Smooth muscle cell of the umbilical artery (primary cell): ENCODE measurements around the gene PRR35. TPM values are rescaled to one million over a fixed set of nuclear protein-coding genes. Genes with fewer than 3 reads are reported as not detected.

Experiments used
- total RNA-seq: library from RNA; depleted of rRNA; stranded (reverse); fragments of >200 nt; gene quantifications from 2 replicates; pipeline ENCODE4 v1.2.3, GENCODE V29; 2014

PRR35 gene
- total RNA-seq = not detected in 2 replicates

GRCh38 chr16:560204-560700 lies at the start of gene PRR35:
PRR35 (plus strand) TSS chr16:560394; CDS start chr16:563295, 2,901 bp downstream.

GRCh38 chr16:527015-527903 lies 32.9 kb upstream of the PRR35 start, which contains the start of gene CAPN15:
CAPN15 (plus strand) TSS chr16:527712; CDS start chr16:546839, 19,127 bp downstream.

GRCh38 chr16:566475-567372 lies 6.5 kb downstream of the PRR35 start, which contains the start of gene NHLRC4:
NHLRC4 (plus strand) TSS chr16:567005; CDS start chr16:568048, 1,043 bp downstream.

GRCh38 chr16:569445-570254 lies 9.5 kb downstream of the PRR35 start, which contains the start of gene PIGQ:
PIGQ (plus strand) TSS chr16:569968; CDS start chr16:574075, 4,107 bp downstream.

GRCh38 chr16:589658-590187 lies 29.5 kb downstream of the PRR35 start, which contains the start of gene RAB40C:
RAB40C (plus strand) TSS chr16:590066; CDS start chr16:590292, 226 bp downstream.

Other genes with a start within 250 kb of the PRR35 start
- 16.6 and 30.8 TPM in 2 replicates for gene AXIN1, start 207.7 kb upstream of the PRR35 start, total RNA-seq
- 51.7 and 69.3 TPM in 2 replicates for gene MRPL28, start 189.9 kb upstream of the PRR35 start, total RNA-seq
- 59.7 and 107 TPM in 2 replicates for gene PGAP6, start 178.4 kb upstream of the PRR35 start, total RNA-seq
- gene NME4, start 163.2 kb upstream of the PRR35 start, total RNA-seq = 63.2 and 80.6 TPM in 2 replicates
- 7.1 and 11.8 TPM in 2 replicates for gene DECR2, start 158.5 kb upstream of the PRR35 start, total RNA-seq
- 18.7 and 32.6 TPM in 2 replicates for gene RAB11FIP3, start 134.7 kb upstream of the PRR35 start, total RNA-seq
- 26.7 and 52.6 TPM in 2 replicates for gene CAPN15, start 32.7 kb upstream of the PRR35 start, total RNA-seq
- 0.97 and 1.5 TPM in 2 replicates for gene NHLRC4, start 6.6 kb downstream of the PRR35 start, total RNA-seq
- gene PIGQ, start 9.6 kb downstream of the PRR35 start, total RNA-seq = 25.8 and 26.2 TPM in 2 replicates
- gene RAB40C, start 29.7 kb downstream of the PRR35 start, total RNA-seq = 11.3 and 15.8 TPM in 2 replicates
- gene WFIKKN1, start 70.6 kb downstream of the PRR35 start, total RNA-seq = under 0.01 and 0.46 TPM in 2 replicates
- 69.5 and 83.7 TPM in 2 replicates for gene METTL26, start 75.9 kb downstream of the PRR35 start, total RNA-seq
- gene MCRIP2, start 81.4 kb downstream of the PRR35 start, total RNA-seq = 10.3 and 22.3 TPM in 2 replicates
- 11.0 and 19.6 TPM in 2 replicates for gene WDR90, start 89.0 kb downstream of the PRR35 start, total RNA-seq
- 32.7 and 66.1 TPM in 2 replicates for gene RHOT2, start 107.7 kb downstream of the PRR35 start, total RNA-seq
- gene RHBDL1, start 115.3 kb downstream of the PRR35 start, total RNA-seq = 4.6 and 6.5 TPM in 2 replicates
- 95.6 and 120 TPM in 2 replicates for gene STUB1, start 120.0 kb downstream of the PRR35 start, total RNA-seq
- 35.6 and 39.6 TPM in 2 replicates for gene JMJD8, start 123.9 kb downstream of the PRR35 start, total RNA-seq
- 5.3 and 7.9 TPM in 2 replicates for gene WDR24, start 130.0 kb downstream of the PRR35 start, total RNA-seq
- gene FBXL16, start 145.4 kb downstream of the PRR35 start, total RNA-seq = 0.28 and 0.59 TPM in 2 replicates
- gene METRN, start 154.7 kb downstream of the PRR35 start, total RNA-seq = 75.4 and 85.8 TPM in 2 replicates
- gene ANTKMT, start 160.8 kb downstream of the PRR35 start, total RNA-seq = 19.4 and 39.8 TPM in 2 replicates
- gene CCDC78, start 166.0 kb downstream of the PRR35 start, total RNA-seq = 2.1 and 4.9 TPM in 2 replicates
- 18.7 and 19.6 TPM in 2 replicates for gene HAGHL, start 166.7 kb downstream of the PRR35 start, total RNA-seq
- gene CIAO3, start 180.6 kb downstream of the PRR35 start, total RNA-seq = 21.5 and 28.8 TPM in 2 replicates
- gene MSLN, start 200.3 kb downstream of the PRR35 start, total RNA-seq = not detected in 2 replicates
- 19.3 and 31.1 TPM in 2 replicates for gene RPUSD1, start 228.0 kb downstream of the PRR35 start, total RNA-seq
- 5.3 and 15.8 TPM in 2 replicates for gene CHTF18, start 228.2 kb downstream of the PRR35 start, total RNA-seq
- not detected in 2 replicates for gene GNG13, start 240.3 kb downstream of the PRR35 start, total RNA-seq